Activated CD8-positive, alpha-beta memory T cell treated with anti-CD3 and anti-CD28 coated beads for 24 hours (primary cell): ENCODE measurements around the gene KBTBD12.
"Not testable (repeated sequence)": the region's sequence is repeated elsewhere in the genome, so short reads cannot be mapped to it uniquely, and the experiment has no call there.

Experiments
- DNase-seq: peaks from one replicate; pipeline ENCODE4 v3.0.0-alpha.2; 2020

The KBTBD12 gene

GRCh38 chr3:127905556-127905955 lies 9.5 kb upstream of the KBTBD12 start:
- DNase-seq, result no peak

DNA sequence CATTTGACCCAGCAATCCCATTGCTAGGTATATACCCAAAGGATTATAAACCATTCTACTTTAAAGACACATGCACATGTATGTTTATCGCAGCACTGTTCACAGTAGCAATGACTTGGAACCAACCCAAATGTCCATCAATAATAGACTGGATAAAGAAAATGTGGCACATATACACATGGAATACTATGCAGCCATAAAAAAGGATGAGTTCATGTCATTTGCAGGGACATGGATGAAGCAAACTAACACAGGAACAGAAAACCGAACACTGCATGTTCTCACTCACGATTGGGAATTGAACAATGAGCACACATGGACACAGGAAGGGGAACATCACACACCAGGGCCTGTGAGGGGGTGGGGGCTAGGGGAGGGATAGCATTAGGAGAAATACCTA lies 8.4 kb upstream of the KBTBD12 start:
- DNase-seq, result not testable (repeated sequence)

DNA sequence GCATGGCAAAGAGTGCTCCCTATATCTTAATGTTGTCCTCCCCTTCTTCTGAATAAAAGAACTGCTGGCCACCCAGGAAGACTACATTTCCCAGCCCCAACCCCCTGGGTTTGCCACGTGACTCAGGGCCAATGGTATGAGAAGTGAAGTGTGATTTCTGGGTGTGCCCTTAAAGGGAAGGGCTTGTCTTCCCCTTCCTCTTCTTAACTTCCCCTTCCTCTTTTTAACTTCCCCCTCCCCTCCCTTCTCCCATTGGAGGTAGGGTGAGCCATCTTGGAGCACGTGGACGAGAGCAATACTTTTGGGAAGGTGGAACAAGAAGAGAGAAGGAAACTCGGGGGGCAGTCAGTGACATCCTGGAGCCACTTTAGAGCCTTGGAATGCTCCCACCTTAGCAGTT lies 6.8 kb upstream of the KBTBD12 start:
- no peak for DNase-seq

GRCh38 chr3:127908951-127909350 lies 6.1 kb upstream of the KBTBD12 start:
- no peak for DNase-seq

DNA sequence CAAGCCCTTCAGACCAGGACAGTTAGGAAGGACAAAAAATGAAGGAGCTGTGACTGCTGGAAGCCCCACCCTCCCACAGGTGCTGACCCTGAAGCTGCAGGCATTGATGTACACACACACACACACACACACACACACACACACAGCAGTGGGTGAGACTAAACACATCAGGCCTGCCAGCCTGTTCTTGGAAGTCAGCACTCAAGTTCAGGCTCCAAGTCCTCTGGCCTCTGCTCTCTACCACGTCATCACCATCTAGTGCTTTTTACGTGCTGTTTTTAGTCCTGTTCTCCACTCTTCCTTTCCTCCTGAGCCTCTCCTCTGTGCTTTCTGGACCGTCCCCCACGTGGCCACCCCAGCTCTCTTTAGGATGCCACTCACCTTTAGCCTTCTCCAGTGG lies 5.4 kb upstream of the KBTBD12 start:
- DNase-seq, result no peak

DNA sequence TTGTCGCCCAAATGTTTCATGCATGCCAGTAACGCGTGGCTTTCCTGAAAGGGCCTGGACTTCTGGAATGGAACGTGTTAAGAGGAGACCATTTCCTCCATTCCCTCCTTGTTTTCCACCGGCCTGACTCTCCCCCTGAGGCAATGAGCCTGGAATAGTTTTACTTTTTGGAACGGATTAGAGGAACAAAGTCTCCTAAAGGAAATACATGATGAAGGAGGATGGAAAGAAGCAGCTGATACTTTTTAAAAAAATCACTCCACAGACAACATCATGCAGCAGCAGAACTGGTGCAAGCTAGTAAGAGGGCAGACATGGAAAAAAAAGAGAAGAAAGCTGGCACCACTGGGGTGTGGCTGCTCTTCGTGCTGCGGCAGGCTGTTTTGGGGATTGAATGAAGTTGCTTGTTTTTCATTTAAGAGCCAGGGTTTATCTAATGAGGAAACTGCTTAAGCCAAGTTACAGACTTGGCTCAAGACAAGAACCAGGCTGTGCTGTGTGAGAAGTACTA lies 3.6 kb upstream of the KBTBD12 start:
- no peak for DNase-seq

DNA sequence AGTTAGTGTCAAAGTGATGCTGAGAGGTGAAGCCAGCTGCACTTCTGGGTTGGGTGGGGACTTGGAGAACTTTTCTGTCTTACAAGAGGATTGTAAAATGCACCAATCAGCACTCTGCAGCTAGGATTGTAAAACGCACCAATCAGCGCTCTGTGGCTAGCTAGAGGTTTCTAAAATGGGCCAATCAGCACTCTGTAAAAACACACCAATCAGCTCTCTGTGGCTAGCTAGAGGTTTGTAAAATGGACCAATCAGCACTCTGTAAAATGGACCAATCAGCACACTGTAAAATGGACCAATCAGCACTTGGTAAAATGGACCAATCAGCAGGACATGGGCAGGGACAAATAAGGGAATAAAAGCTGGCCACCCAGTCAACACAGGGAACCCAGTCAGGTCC lies 1.2 kb upstream of the KBTBD12 start:
- not testable (repeated sequence) for DNase-seq

GRCh38 chr3:127914584-127914983 lies 448 bp upstream of the KBTBD12 start:
- no peak for DNase-seq

- DNase-seq, result no peak
These were observed 983 bp downstream of the KBTBD12 start for GRCh38 chr3:127915937-127916493.

GRCh38 chr3:127920738-127921137 lies 5.7 kb downstream of the KBTBD12 start:
- DNase-seq, result no peak

GRCh38 chr3:127923611-127924010 lies 8.6 kb downstream of the KBTBD12 start:
- no peak for DNase-seq

- DNase-seq, result no peak
These were observed 10.4 kb downstream of the KBTBD12 start for GRCh38 chr3:127925384-127925783.

- DNase-seq, result no peak
These were observed 13.0 kb downstream of the KBTBD12 start for GRCh38 chr3:127927829-127928604.

GRCh38 chr3:127929818-127930413 lies 14.9 kb downstream of the KBTBD12 start:
- DNase-seq, result no peak

DNA sequence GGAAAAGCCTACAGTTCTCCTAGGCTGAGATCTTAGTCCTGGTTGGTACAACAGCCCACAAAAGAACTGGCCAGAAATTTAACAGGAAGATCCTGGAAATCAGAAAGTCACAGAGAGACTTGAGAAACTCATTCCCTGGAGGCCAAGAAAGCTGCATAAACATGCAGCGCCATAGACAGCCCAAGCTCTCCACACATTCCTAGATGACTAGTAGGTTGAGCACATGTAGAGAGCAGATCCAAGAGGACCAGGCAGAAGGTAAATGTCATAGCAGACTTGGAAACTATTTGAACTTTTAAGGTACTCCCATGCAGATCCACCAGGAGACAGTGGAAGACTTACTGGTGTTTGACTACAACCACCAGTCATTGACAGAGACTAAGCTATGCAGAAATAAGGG lies 18.4 kb downstream of the KBTBD12 start:
- DNase-seq, result no peak

DNA sequence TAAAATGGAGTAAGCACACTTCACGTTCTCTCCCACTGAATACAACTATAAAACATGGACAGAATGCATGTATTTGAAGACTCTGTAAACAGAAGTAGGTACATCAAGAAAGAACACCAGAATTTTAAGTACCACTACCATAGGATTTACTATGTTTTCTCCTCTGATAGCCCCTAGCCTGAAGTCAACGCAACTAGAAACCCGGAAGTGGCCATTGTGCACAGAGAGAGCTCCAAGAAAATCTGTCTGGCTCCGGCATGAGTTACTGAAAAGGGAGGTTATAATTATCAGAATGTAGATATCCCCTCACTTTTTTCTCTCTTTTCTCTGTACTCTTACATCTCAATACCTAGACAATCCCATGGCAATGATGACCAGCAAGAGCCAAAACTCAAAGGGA lies 23.8 kb downstream of the KBTBD12 start:
- DNase-seq, result no peak

- no peak for DNase-seq
These were observed 25.1 kb downstream of the KBTBD12 start for GRCh38 chr3:127940116-127940515.

GRCh38 chr3:127942613-127943012 lies 27.6 kb downstream of the KBTBD12 start:
- DNase-seq, result no peak

DNA sequence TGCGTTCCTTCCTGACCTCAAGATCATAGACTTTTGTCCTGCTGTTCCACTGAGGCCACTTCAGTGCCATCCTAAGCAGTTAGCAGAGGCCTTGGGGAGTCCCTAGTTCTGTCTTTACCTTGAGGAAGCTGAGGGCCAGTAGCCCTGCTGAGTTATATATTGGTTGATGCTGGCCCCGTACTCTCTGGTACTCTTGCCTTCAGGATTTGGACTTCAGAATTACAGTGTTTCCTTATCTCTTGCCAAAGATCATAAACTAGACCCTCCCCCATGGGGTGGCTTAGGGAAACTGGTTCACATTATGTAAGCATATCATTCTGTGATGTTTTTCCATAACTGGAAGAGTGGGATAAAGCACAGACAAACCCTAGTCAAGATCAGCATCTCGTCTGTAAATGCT lies 33.2 kb downstream of the KBTBD12 start:
- no peak for DNase-seq

DNA sequence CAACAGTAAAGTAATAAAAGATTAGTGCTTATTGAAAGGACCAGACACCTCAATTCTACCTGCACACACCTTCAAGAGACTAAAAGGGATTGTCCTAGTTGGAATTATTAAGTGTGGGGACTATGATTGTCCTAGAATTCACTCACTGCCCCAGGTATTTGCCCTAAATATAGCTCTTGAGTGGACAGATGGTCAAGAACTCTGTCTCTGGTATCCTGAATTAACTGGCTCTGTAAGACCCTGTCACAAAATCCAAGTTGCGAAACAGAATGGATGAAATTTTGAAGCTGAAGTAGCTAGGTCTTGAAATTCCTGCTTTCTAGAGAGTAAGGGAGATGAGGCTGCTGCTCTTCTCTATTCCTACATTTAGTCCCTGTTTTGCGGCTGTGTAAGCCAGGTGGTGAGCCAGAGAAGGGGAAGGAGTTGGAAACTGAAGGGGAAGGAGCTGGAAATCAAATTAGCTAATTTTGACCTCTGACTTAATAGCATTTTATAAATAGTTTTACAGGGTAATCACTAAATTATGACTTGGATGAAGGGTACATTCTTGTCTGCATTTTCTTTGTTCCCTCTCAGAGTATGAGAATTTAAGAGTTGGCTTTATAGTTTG lies 34.5 kb downstream of the KBTBD12 start:
- no peak for DNase-seq

DNA sequence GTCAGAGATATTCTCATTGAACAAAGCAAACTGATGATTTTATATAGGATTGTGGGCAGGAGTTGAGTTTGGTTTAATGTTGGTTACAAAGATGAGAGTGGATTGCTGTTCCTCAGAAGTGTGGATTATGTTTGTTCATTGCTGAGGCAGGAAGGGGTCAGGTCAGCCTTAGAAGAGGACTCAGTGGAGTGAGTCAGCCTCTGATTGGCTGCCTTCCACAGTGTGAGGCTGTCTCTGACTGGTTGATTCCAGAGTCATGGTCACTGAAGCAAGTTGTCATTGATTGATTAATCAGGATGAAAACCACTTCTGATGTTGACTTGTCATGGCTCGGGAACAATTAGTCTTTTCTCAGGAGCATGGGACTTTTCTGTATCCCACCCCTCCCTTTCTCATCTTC lies 36.2 kb downstream of the KBTBD12 start:
- no peak for DNase-seq

GRCh38 chr3:127953091-127954035 lies 38.3 kb downstream of the KBTBD12 start:
- DNase-seq, result no peak

- no peak for DNase-seq
These were observed 39.6 kb downstream of the KBTBD12 start for GRCh38 chr3:127954640-127955039.
